Measurements from ENCODE around the gene ESCO1.
A peak's percentile ranks its signal among the peaks of the same experiment; 100 is the strongest.

ESCO1 gene

GRCh38 chr18:21489119-21489750 lies 111.3 kb downstream of the ESCO1 start:
- peak in 1 of 2 donors; percentile 37 for DNase-seq

DNA sequence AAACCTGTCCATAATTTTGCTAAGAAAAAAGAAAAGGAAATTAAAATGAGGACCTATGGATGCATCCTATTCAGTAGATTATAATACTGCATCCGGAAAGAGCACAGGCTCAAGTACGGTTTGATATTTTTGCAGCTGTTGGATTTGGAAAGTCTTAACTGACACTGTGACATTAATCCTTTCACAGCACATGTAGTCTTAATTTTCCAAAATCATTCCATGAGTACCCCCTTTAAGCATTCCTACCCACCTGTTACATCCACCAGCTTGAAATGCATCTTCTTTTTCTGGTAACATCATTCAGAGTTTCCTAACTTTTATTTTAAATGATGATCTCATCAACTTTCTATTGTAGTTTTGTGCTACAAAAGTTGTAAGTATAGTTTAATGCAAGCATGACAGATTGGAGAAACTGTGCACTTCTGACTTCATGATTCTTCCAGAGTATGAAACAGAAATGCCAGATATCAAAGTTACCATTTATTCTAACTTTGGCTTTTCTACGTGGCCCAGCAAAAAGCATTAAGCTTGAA lies 113.5 kb downstream of the ESCO1 start:
- no peak for DNase-seq

- no peak for DNase-seq
These were observed 115.5 kb downstream of the ESCO1 start for GRCh38 chr18:21484851-21485636.

DNA sequence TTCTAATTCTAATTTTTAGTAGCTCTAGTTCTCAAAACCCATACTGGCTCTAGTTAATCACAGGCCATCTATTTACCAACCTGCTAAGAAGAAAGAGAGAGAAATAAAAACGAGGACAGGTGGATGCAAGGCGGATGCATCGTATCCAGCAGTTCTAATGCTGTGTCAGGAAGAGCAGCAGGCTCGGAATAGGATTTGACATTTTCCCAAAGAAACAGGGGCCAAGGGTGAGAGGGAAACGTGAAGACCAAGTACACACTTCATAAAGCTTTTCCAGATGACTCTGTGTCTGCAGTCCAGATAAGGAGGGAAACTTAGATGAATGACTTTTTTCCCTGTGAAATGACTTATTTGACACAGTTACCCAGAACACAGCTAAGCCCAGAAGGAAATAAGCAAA lies 117.5 kb downstream of the ESCO1 start:
- no peak for DNase-seq

DNA sequence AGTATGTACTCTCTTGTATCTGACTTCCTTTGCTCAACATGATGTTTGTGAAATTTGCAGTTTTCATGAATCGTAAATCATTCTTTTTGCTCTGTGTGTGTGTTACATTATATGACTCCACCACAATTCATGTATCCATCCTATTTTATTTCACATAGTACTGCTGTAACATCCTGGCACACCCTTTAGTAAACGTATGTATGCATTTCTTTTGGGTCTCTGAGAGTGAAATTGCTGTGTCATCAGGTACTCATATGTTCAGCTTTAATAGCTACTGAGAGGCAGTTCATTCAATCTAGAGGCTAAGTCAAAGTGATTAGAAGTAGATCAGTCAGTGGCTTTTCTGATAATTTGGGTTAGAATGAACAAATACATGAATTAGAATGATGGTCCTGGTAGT lies 118.8 kb downstream of the ESCO1 start:
- no peak for DNase-seq

DNA sequence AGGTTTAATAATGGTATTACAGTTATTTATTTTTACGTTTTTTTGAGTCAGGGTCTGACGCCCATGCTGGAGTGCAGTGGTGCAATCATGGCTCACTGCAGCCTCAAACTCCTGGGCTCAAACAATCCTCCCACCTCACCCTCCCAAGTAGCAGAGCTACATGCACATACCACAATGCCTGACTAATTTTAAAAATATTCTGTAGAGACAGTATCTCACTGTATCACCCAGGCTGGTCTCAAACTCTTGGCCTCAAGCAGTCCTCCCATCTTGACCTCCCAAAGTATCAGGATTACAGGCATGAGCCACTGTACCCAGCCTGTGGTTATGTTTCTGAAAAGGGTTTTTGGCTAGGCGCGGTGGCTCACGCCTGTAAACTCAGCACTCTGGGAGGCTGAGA lies 120.8 kb downstream of the ESCO1 start:
- DNase-seq, result no peak

Data from bone marrow (tissue), 2 donors.